Measurements from ENCODE around the gene TECPR1.

DNA sequence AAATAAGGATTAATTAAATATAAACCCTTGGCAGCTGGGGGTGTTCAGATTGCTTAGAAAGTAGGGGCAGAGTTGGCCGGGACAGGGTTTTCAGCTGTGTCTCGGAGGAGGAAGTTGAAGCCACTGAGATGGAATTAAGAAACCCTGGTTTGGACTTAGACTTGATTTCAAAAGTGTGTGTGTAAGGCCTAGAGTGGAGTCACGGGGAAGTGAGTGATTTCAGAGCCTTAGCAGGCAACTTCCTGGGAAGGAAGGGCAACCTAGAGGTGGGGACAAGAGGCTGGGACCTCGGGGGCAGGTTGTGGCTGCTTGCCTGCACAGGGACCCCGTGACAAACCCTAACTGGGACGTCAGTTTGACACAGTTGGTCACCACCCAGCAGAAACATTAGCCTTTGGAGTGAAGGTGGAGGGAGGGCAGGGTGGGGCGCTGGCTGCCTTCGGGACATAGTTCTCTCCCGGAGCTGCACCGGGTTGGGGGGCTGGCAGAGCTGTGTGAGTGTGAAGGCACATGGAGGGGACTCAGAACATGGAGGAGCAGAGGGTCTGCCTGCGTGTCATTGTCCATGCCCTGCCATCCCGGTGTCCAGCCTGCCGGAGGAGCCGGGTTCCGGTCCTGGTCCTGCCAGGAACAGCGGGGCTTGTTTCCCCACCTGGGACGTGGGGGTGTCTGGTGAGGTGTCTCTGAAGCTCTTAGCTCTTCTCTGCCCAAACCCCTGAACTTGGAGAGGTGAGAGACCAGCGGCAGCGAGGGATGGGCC lies 31.3 kb upstream of the TECPR1 start:
- TF ChIP-seq, protein P1, sequence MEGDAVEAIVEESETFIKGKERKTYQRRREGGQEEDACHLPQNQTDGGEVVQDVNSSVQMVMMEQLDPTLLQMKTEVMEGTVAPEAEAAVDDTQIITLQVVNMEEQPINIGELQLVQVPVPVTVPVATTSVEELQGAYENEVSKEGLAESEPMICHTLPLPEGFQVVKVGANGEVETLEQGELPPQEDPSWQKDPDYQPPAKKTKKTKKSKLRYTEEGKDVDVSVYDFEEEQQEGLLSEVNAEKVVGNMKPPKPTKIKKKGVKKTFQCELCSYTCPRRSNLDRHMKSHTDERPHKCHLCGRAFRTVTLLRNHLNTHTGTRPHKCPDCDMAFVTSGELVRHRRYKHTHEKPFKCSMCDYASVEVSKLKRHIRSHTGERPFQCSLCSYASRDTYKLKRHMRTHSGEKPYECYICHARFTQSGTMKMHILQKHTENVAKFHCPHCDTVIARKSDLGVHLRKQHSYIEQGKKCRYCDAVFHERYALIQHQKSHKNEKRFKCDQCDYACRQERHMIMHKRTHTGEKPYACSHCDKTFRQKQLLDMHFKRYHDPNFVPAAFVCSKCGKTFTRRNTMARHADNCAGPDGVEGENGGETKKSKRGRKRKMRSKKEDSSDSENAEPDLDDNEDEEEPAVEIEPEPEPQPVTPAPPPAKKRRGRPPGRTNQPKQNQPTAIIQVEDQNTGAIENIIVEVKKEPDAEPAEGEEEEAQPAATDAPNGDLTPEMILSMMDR (IDR thresholded peaks at IDR 0.05) = no peak
- TF ChIP-seq POLR2A (IDR thresholded peaks at IDR 0.05) = no peak
